ENCODE data around the gene SNAI1. TPM values are rescaled to one million over a fixed set of nuclear protein-coding genes. Genes with fewer than 3 reads are reported as not detected.
"Not testable (repeated sequence)": the region's sequence is repeated elsewhere in the genome, so short reads cannot be mapped to it uniquely, and the experiment has no call there.

Gene SNAI1
- total and polyA plus RNA-seq, 2 experiments from 2014 or later: 7.6 to 13.4 TPM

DNA sequence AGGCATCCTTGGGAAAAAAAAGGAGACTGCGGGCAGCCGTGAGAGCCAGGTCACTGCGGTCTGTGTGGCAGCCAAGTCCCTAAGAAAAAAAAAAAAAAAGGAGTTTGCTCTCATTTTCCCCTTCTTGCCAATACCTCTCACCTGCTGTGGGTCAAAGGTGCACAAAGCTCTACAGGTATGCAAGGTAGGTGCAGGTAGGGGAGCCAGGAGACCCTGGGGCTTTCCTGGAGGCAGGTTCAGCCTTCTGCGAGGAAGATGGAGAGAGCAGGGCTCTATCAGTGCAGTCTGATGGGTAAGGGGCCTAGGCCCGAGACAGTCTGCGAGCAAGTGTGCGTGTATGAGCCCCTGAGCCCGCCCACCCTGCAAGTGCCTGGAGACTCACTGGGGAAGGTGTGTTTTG, 12.3 kb upstream of the SNAI1 start:
- no peak overlapping the region for H3K4me2 ChIP-seq (ENCODE audit: unreplicated experiment)
- in situ Hi-C loops (cut with MboI): loop anchor here (10.0 kb wide), 1 partner anchor 204 kb away; no protein-coding TSS in a partner anchor
- no peaks in the 10 kb centered on the region for H3K9me3 ChIP-seq (ENCODE audit: low read depth)

DNA sequence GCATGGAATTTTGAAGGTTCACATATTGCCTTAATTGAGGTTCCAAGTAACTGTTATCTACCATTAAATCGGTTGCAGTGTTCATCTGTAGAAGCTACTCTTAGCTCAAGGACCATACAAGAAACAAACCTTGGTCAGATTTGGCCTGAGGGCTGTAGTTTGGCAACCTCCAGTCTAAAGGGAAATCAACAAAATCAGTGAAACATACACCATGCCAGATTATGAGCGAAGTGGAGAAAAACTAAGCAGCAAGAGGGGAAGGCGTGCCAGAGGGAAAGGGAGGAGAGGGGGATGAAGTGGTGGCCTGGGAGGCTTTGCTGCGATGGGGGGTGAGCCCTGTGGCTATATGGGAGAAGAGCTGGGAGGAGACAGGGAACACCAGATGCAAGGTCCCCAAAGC, 8.8 kb upstream of the SNAI1 start:
- Histone ChIP-seq H3K27ac (no peak overlapping the region), H2AFZ (no peak overlapping the region), H3K9me2 (ENCODE audit: insufficient read depth) (no peaks in the 10 kb centered on the region), H4K20me1 (ENCODE audit: insufficient read depth) (no peaks in the 10 kb centered on the region), H3K9me3 (ENCODE audit: low read depth) (no peaks in the 10 kb centered on the region), H3F3A (ENCODE audit: insufficient read depth) (peaks cover 3% of the 10 kb centered on the region; the same call in 1 of the 2 replicates), H3K4me3 (no peak overlapping the region), H3K79me2 (ENCODE audit: insufficient read depth) (no peaks in the 10 kb centered on the region), H3K36me3 (ENCODE audit: low read depth) (no peaks in the 10 kb centered on the region), H3K9ac (no peak overlapping the region), H3K4me2 (ENCODE audit: unreplicated experiment) (no peak overlapping the region), H3K4me1 (ENCODE audit: insufficient read depth) (peaks cover 13% of the 10 kb centered on the region), H3K27me3 (replicated peaks; ENCODE audit: insufficient read depth) (no peaks in the 10 kb centered on the region)
- TF ChIP-seq EZH2phosphoT487 (IDR thresholded peaks at IDR 0.05; ENCODE audit: insufficient read depth, low read depth) (no peak), EZH2 (IDR thresholded peaks at IDR 0.05; ENCODE audit: insufficient read depth, poor library complexity, severe bottlenecking) (no peak)
- DNase-seq: no peak
- in situ Hi-C loops (cut with MboI): loop anchor here (10.0 kb wide), 1 partner anchor 201 kb away; no protein-coding TSS in a partner anchor
- 59 to 64% methylated on average over 4 of the region's 4 CpGs for WGBS, 2 experiments (ENCODE audit: low coverage in 1 of 2, low lambda C conversion rate in 2 of 2, missing lambda C conversion rate in 2 of 2)

More for the DNA sequence above, 12.3 kb upstream of the SNAI1 start:
- Histone ChIP-seq H3K4me3 (no peak overlapping the region), H3K36me3 (ENCODE audit: low read depth) (no peaks in the 10 kb centered on the region), H3K79me2 (ENCODE audit: insufficient read depth) (no peaks in the 10 kb centered on the region), H3K27ac (no peak overlapping the region), H3K27me3 (replicated peaks; ENCODE audit: insufficient read depth) (no peaks in the 10 kb centered on the region), H3F3A (ENCODE audit: insufficient read depth) (peaks cover 14% of the 10 kb centered on the region), H3K9me2 (ENCODE audit: insufficient read depth) (no peaks in the 10 kb centered on the region), H2AFZ (no peak overlapping the region), H3K9ac (no peak overlapping the region), H4K20me1 (ENCODE audit: insufficient read depth) (no peaks in the 10 kb centered on the region), H3K4me1 (ENCODE audit: insufficient read depth) (peaks cover 14% of the 10 kb centered on the region)
- TF ChIP-seq EZH2phosphoT487 (IDR thresholded peaks at IDR 0.05; ENCODE audit: insufficient read depth, low read depth) (no peak), EZH2 (IDR thresholded peaks at IDR 0.05; ENCODE audit: insufficient read depth, poor library complexity, severe bottlenecking) (no peak)
- DNase-seq: no peak
- 88 to 98% methylated on average over 6 to 8 of the region's 8 CpGs for WGBS, 2 experiments (ENCODE audit: low coverage in 1 of 2, low lambda C conversion rate in 2 of 2, missing lambda C conversion rate in 2 of 2)

DNA sequence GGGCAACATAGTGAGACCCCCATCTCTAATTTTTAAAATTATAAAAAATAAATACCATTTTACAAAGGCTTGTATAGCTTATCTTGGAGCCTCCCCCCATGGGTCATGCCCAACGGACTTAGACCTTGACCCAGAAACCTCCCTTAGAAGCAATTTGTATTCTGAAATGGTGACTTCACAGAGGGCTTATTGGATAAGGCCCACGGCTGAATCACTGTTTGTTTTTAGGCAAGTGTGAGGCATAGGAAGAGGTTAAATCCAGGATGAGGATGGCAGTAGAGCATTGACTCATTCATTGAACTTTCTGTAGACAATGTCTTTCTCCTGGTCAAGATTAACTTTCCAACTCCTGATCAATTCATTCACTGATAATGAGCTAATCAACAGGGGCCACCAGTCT, 6.2 kb upstream of the SNAI1 start:
- Histone ChIP-seq H3K9me3 (ENCODE audit: low read depth) (no peaks in the 10 kb centered on the region), H3K27ac (no peak overlapping the region), H3K4me3 (no peak overlapping the region), H3K9ac (no peak overlapping the region), H3F3A (ENCODE audit: insufficient read depth) (peaks cover 8% of the 10 kb centered on the region; the same call in 1 of the 2 replicates), H3K79me2 (ENCODE audit: insufficient read depth) (no peaks in the 10 kb centered on the region), H4K20me1 (ENCODE audit: insufficient read depth) (no peaks in the 10 kb centered on the region), H3K36me3 (ENCODE audit: low read depth) (no peaks in the 10 kb centered on the region), H2AFZ (no peak overlapping the region), H3K27me3 (replicated peaks; ENCODE audit: insufficient read depth) (no peaks in the 10 kb centered on the region), H3K9me2 (ENCODE audit: insufficient read depth) (no peaks in the 10 kb centered on the region), H3K4me1 (ENCODE audit: insufficient read depth) (peaks cover 8% of the 10 kb centered on the region; the same call in 1 of the 2 replicates), H3K4me2 (ENCODE audit: unreplicated experiment) (no peak overlapping the region)
- no peak for TF ChIP-seq EZH2 (IDR thresholded peaks at IDR 0.05; ENCODE audit: insufficient read depth, poor library complexity, severe bottlenecking)
- TF ChIP-seq EZH2phosphoT487 (IDR thresholded peaks at IDR 0.05; ENCODE audit: insufficient read depth, low read depth): no peak
- DNase-seq: peak; percentile 62
- in situ Hi-C loops (cut with MboI): loop anchor here (5.0 to 10.0 kb wide), 2 partner anchors 96 to 198 kb away; no protein-coding TSS in a partner anchor
- 24 to 25% methylated on average over 2 of the region's 2 CpGs for WGBS, 2 experiments (ENCODE audit: low coverage in 1 of 2, low lambda C conversion rate in 2 of 2, missing lambda C conversion rate in 2 of 2)

- not testable (repeated sequence) for H3K9me2 ChIP-seq (ENCODE audit: insufficient read depth); H3F3A ChIP-seq (ENCODE audit: insufficient read depth); DNase-seq; H3K27me3 ChIP-seq (replicated peaks; ENCODE audit: insufficient read depth); H4K20me1 ChIP-seq (ENCODE audit: insufficient read depth); H3K4me1 ChIP-seq (ENCODE audit: insufficient read depth); H3K9me3 ChIP-seq (ENCODE audit: low read depth); H3K4me3 ChIP-seq; H3K4me2 ChIP-seq (ENCODE audit: unreplicated experiment); H3K79me2 ChIP-seq (ENCODE audit: insufficient read depth); H3K27ac ChIP-seq; H3K9ac ChIP-seq; H2AFZ ChIP-seq; H3K36me3 ChIP-seq (ENCODE audit: low read depth)
- in situ Hi-C loops (cut with MboI): loop anchor here (5.0 to 10.0 kb wide), 2 partner anchors 95 to 197 kb away; no protein-coding TSS in a partner anchor
- WGBS, 2 experiments (ENCODE audit: low coverage in 1 of 2, low lambda C conversion rate in 2 of 2, missing lambda C conversion rate in 2 of 2): 82 to 98% methylated on average over 2 of the region's 2 CpGs
Observed at GRCh38 chr20:49977740-49978139, 5.0 kb upstream of the SNAI1 start.

DNA sequence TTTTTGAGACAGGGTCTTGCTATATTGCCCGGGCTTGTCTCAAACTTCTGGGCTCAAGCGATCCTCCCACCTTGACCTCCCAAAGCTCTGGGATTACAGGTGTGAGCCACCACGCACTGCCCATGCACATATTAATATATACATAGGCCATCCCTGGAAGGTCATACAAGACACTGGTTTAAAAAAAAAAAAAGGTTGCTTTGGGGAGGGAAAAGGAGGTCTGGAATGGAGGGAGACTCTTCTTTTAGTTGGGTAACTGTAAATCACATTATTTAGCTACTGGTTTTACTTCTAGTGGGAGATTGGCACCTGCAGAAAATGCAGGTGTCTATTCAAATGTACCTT, 4.1 kb upstream of the SNAI1 start:
- WGBS, 2 experiments (ENCODE audit: low coverage in 1 of 2, low lambda C conversion rate in 2 of 2, missing lambda C conversion rate in 2 of 2): 74 to 80% methylated on average over 3 of the region's 3 CpGs

More for the DNA sequence above, 4.1 kb upstream of the SNAI1 start:
- no peaks in the 10 kb centered on the region for H4K20me1 ChIP-seq (ENCODE audit: insufficient read depth)
- H3K4me3 ChIP-seq: no peak overlapping the region
- TF ChIP-seq EZH2 (IDR thresholded peaks at IDR 0.05; ENCODE audit: insufficient read depth, poor library complexity, severe bottlenecking) (no peak), EZH2phosphoT487 (IDR thresholded peaks at IDR 0.05; ENCODE audit: insufficient read depth, low read depth) (no peak)
- no peak overlapping the region for H3K9ac ChIP-seq
- H3F3A ChIP-seq (ENCODE audit: insufficient read depth): peaks cover 8% of the 10 kb centered on the region; the same call in 1 of the 2 replicates
- no peak overlapping the region for H3K27ac ChIP-seq
- peaks cover 8% of the 10 kb centered on the region; the same call in 1 of the 2 replicates for H3K4me1 ChIP-seq (ENCODE audit: insufficient read depth)
- H3K9me3 ChIP-seq (ENCODE audit: low read depth): no peaks in the 10 kb centered on the region
- no peak overlapping the region for H3K4me2 ChIP-seq (ENCODE audit: unreplicated experiment)
- in situ Hi-C loops (cut with MboI): loop anchor here (5.0 to 10.0 kb wide), 2 partner anchors 94 to 196 kb away; no protein-coding TSS in a partner anchor
- H3K9me2 ChIP-seq (ENCODE audit: insufficient read depth): no peaks in the 10 kb centered on the region
- no peaks in the 10 kb centered on the region for H3K36me3 ChIP-seq (ENCODE audit: low read depth)
- no peak overlapping the region; the same call in 1 of the 2 replicates for H2AFZ ChIP-seq
- no peaks in the 10 kb centered on the region for H3K27me3 ChIP-seq (replicated peaks; ENCODE audit: insufficient read depth)
- H3K79me2 ChIP-seq (ENCODE audit: insufficient read depth): peaks cover 8% of the 10 kb centered on the region
- DNase-seq: no peak

Data from GM23248 (cell line).